MCF 10A (cell line): ENCODE results near the gene POLR1E. TPM values are rescaled to one million over a fixed set of nuclear protein-coding genes. Genes with fewer than 3 reads are reported as not detected.
"Not testable (repeated sequence)": the region's sequence is repeated elsewhere in the genome, so short reads cannot be mapped to it uniquely, and the experiment has no call there.

Source experiments
- BruUV-seq: library from RNA; stranded (reverse); fragments of 400-500 nt; replicated peaks from 2 replicates; lab custom pipeline; 2021; lab: Mats Ljungman, UMichigan
- CTCF ChIA-PET: fragments of 300-600 bp; sonication (Branson Sonifier 250); formaldehyde crosslinking; extraction: SDS; loops from one replicate; lab custom pipeline; 2021; ENCODE audit warnings: antibody characterized with exemption, inconsistent platforms; lab: Yijun Ruan, JAX
- POLR2A ChIA-PET: fragments of 300-600, 350-650 bp; sonication (Branson Sonifier 250); formaldehyde crosslinking; extraction: SDS; loops from one replicate; lab custom pipeline; 2020; ENCODE audit warnings: antibody characterized with exemption, inconsistent platforms; lab: Yijun Ruan, JAX
- DNase-seq: peaks from one replicate; pipeline ENCODE4 v3.0.0-alpha.2; 2018; ENCODE audit not compliant: unreplicated experiment
- H3K27ac Mint-ChIP-seq: one replicate; pipeline ENCODE4 v1.8.0; 2022; ENCODE audit warnings: mild to moderate bottlenecking, low read depth, mixed read lengths; ENCODE audit not compliant: unreplicated experiment
- H3K27me3 Mint-ChIP-seq: one replicate; pipeline ENCODE4 v1.8.0; 2022; ENCODE audit warnings: mixed read lengths; ENCODE audit not compliant: insufficient read depth, unreplicated experiment
- H3K36me3 Mint-ChIP-seq: one replicate; pipeline ENCODE4 v1.8.0; 2022; ENCODE audit warnings: mild to moderate bottlenecking, moderate library complexity, mixed read lengths; ENCODE audit not compliant: insufficient read depth, unreplicated experiment
- H3K4me1 Mint-ChIP-seq: one replicate; pipeline ENCODE4 v1.8.0; 2022; ENCODE audit warnings: mixed read lengths; ENCODE audit not compliant: insufficient read depth, unreplicated experiment
- H3K4me3 Mint-ChIP-seq: one replicate; pipeline ENCODE4 v1.8.0; 2022; ENCODE audit warnings: mild to moderate bottlenecking, moderate library complexity, mixed read lengths; ENCODE audit not compliant: unreplicated experiment
- H3K9me3 Mint-ChIP-seq: one replicate; pipeline ENCODE4 v1.8.0; 2022; ENCODE audit warnings: mixed read lengths; ENCODE audit not compliant: unreplicated experiment
- CTCF ChIP-seq: fragments of 200-600 bp; IDR thresholded peaks from one replicate; pipeline ENCODE4 v1.8.0; 2022; ENCODE audit warnings: antibody characterized with exemption, mild to moderate bottlenecking; ENCODE audit not compliant: unreplicated experiment
- intact Hi-C: fragments of 100-400 bp; cut with micrococcal nuclease; formaldehyde crosslinking; loops from 2 replicates; pipeline ENCODE4 v1.14.1; 2022
- total RNA-seq: library from RNA; stranded (reverse); gene quantifications from 2 replicates; pipeline ENCODE4 v1.2.3, GENCODE V29; 2022

The POLR1E gene
- total RNA-seq, 1 experiment from 2014 or later, result 50.3 TPM

GRCh38 chr9:37466037-37466709 lies 19.6 kb upstream of the POLR1E start:
- peak overlapping the region; percentile 92 for H3K4me3 Mint-ChIP-seq
- intact Hi-C loops, result no loop called here
- peak overlapping the region; percentile 95 for H3K27ac Mint-ChIP-seq
- peak; percentile 86 for DNase-seq
- no peaks in the 10 kb centered on the region for H3K9me3 Mint-ChIP-seq
- BruUV-seq, result TSS peak; percentile 90
- peaks cover 24% of the 10 kb centered on the region for H3K4me1 Mint-ChIP-seq
- ChIA-PET CTCF (interaction anchor here (0.7 to 1.4 kb wide), 4 partner anchors 21 to 456 kb away, joined by 3 to 4 read pairs (median 4); no protein-coding TSS in a partner anchor), POLR2A (interaction anchor here (0.6 to 5.5 kb wide), 29 partner anchors 8 to 542 kb away, joined by 3 to 75 read pairs (median 6); partner anchors contain the start of genes DCAF10, EXOSC3, FBXO10 and GRHPR)
- peaks cover 6% of the 10 kb centered on the region for H3K36me3 Mint-ChIP-seq
- no peaks in the 10 kb centered on the region for H3K27me3 Mint-ChIP-seq
- no peak for TF ChIP-seq CTCF

- CTCF ChIA-PET, H3K36me3 Mint-ChIP-seq, H3K27ac Mint-ChIP-seq, intact Hi-C loops, BruUV-seq, H3K27me3 Mint-ChIP-seq, H3K9me3 Mint-ChIP-seq, DNase-seq, H3K4me3 Mint-ChIP-seq: not testable (repeated sequence)
- POLR2A ChIA-PET, result interaction anchor here (5.3 kb wide), 1 partner anchor 19 kb away, joined by 75 read pairs; the partner anchor contains the start of gene POLR1E
- H3K4me1 Mint-ChIP-seq, result peaks cover 30% of the 10 kb centered on the region
Measured at GRCh38 chr9:37467530-37467929, 18.2 kb upstream of the POLR1E start.

- POLR2A ChIA-PET, result interaction anchor here (0.6 kb wide), 1 partner anchor 17 kb away, joined by 3 read pairs; the partner anchor contains the start of gene POLR1E
- Mint-ChIP-seq H3K27me3 (no peaks in the 10 kb centered on the region), H3K4me3 (no peak overlapping the region), H3K4me1 (peaks cover 19% of the 10 kb centered on the region), H3K9me3 (no peaks in the 10 kb centered on the region), H3K27ac (no peak overlapping the region), H3K36me3 (no peaks in the 10 kb centered on the region)
- CTCF ChIA-PET, result interaction anchor here (0.8 to 1.0 kb wide), 2 partner anchors 12 to 50 kb away, joined by 3 to 5 read pairs; no protein-coding TSS in a partner anchor
- TF ChIP-seq CTCF, result no peak
- intact Hi-C loops, result no loop called here
- BruUV-seq, result no TSS peak
- no peak for DNase-seq
Measured at GRCh38 chr9:37468620-37469019, 17.1 kb upstream of the POLR1E start.

GRCh38 chr9:37471942-37472684 lies 13.6 kb upstream of the POLR1E start:
- Mint-ChIP-seq H3K4me1 (peaks cover 13% of the 10 kb centered on the region), H3K27me3 (no peaks in the 10 kb centered on the region), H3K9me3 (no peaks in the 10 kb centered on the region), H3K27ac (peak overlapping the region; percentile 85), H3K36me3 (no peaks in the 10 kb centered on the region), H3K4me3 (peak overlapping the region; percentile 74)
- BruUV-seq, result TSS peak; percentile 40
- intact Hi-C loops, result no loop called here
- POLR2A ChIA-PET, result interaction anchor here (0.5 to 3.8 kb wide), 7 partner anchors 9 to 986 kb away, joined by 3 to 20 read pairs (median 10); partner anchors contain the start of gene POLR1E
- CTCF ChIA-PET, result no interaction called here
- TF ChIP-seq CTCF, result no peak
- DNase-seq, result peak; percentile 95

GRCh38 chr9:37473982-37474381 lies 11.8 kb upstream of the POLR1E start:
- DNase-seq, H3K9me3 Mint-ChIP-seq, intact Hi-C loops, H3K27me3 Mint-ChIP-seq, H3K27ac Mint-ChIP-seq, H3K4me3 Mint-ChIP-seq, H3K36me3 Mint-ChIP-seq, BruUV-seq: not testable (repeated sequence)
- ChIA-PET POLR2A (interaction anchor here (0.6 to 1.2 kb wide), 2 partner anchors 8 to 102 kb away, joined by 3 to 7 read pairs; no protein-coding TSS in a partner anchor), CTCF (interaction anchor here (0.6 kb wide), 2 partner anchors 75 to 102 kb away, joined by 3 to 4 read pairs; partner anchors contain the start of gene FBXO10)
- H3K4me1 Mint-ChIP-seq, result peaks cover 13% of the 10 kb centered on the region
